ENCODE results near the gene PTGER3. TPM values are rescaled to one million over a fixed set of nuclear protein-coding genes. Genes with fewer than 3 reads are reported as not detected.

The PTGER3 gene
- total and polyA plus RNA-seq, 7 experiments from 2014 or later = 0.07 to 4.3 (median 3.1) TPM; not detected in 3

DNA sequence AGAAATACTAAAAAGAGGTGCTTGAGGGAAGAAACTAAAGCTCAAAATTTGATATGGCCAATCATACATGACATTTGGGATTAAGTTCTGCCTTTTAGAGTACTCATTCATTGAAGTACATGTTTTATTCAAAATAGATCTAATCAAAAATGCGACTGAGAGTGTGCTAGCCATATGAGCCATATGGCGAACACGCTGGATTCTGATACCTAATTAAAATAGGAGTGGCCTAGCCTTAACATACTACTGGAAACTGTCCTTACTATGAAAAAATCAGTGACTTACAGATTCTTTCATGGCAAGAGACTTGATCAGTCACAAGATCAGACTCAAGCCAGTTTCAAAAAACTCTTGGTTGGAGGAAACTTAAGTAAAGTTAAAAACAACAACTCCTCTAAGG is 73.9 kb downstream of the PTGER3 start:
- Histone ChIP-seq H3K27ac (ENCODE audit: low read depth, low read length) (no peak overlapping the region), H3K4me3 (ENCODE audit: low read length) (no peak overlapping the region), H3K9me3 (ENCODE audit: control insufficient read depth in 2 of 3, low read length in 3 of 3) (no peaks in the 10 kb centered on the region), H3K4me1 (ENCODE audit: control insufficient read depth in 2 of 2, insufficient read depth in 2 of 2, low read length in 2 of 2) (no peaks in the 10 kb centered on the region), H3K27me3 (ENCODE audit: control insufficient read depth in 2 of 2, insufficient read depth in 2 of 2, low read length in 2 of 2) (no peaks in the 10 kb centered on the region), H3K36me3 (ENCODE audit: control insufficient read depth in 2 of 3, insufficient read depth in 3 of 3, low read length in 3 of 3) (no peaks in the 10 kb centered on the region)
- H3K36me3 Mint-ChIP-seq = no peaks in the 10 kb centered on the region
- ATAC-seq (no peak), DNase-seq (no peak)
- intact Hi-C loops (cut with micrococcal nuclease) = no loop called here
- no peak overlapping the region for H3K27ac Mint-ChIP-seq
- no peak overlapping the region for H3K4me3 Mint-ChIP-seq
- ChIA-PET POLR2A (no interaction called here), CTCF (no interaction called here)
- peaks cover 0 to 3% (median 0%) of the 10 kb centered on the region in 11 donors for H3K9me3 Mint-ChIP-seq
- H3K27me3 Mint-ChIP-seq = peaks cover 0 to 33% (median 16%) of the 10 kb centered on the region in 5 donors
- H3K4me1 Mint-ChIP-seq = no peaks in the 10 kb centered on the region

- Mint-ChIP-seq H3K36me3 (no peaks in the 10 kb centered on the region), H3K4me3 (no peak overlapping the region), H3K27me3 (peaks cover 0 to 14% (median 6%) of the 10 kb centered on the region in 5 donors), H3K27ac (no peak overlapping the region), H3K9me3 (peaks cover 0 to 3% (median 0%) of the 10 kb centered on the region in 11 donors), H3K4me1 (no peaks in the 10 kb centered on the region)
- Histone ChIP-seq H3K4me3 (ENCODE audit: low read length) (no peak overlapping the region), H3K9me3 (ENCODE audit: control insufficient read depth in 2 of 3, low read length in 3 of 3) (no peaks in the 10 kb centered on the region), H3K27ac (ENCODE audit: low read depth, low read length) (no peak overlapping the region), H3K4me1 (ENCODE audit: control insufficient read depth in 2 of 2, insufficient read depth in 2 of 2, low read length in 2 of 2) (no peaks in the 10 kb centered on the region), H3K36me3 (ENCODE audit: control insufficient read depth in 2 of 3, insufficient read depth in 3 of 3, low read length in 3 of 3) (no peaks in the 10 kb centered on the region), H3K27me3 (ENCODE audit: control insufficient read depth in 2 of 2, insufficient read depth in 2 of 2, low read length in 2 of 2) (no peaks in the 10 kb centered on the region)
- DNase-seq (no peak), ATAC-seq (no peak)
- intact Hi-C loops (cut with micrococcal nuclease) = no loop called here
- ChIA-PET POLR2A (no interaction called here), CTCF (no interaction called here)
Observed at GRCh38 chr1:70970407-70970806, 77.2 kb downstream of the PTGER3 start.

- Histone ChIP-seq H3K27me3 (ENCODE audit: control insufficient read depth in 2 of 2, insufficient read depth in 2 of 2, low read length in 2 of 2) (no peaks in the 10 kb centered on the region), H3K9me3 (ENCODE audit: control insufficient read depth in 2 of 3, low read length in 3 of 3) (no peaks in the 10 kb centered on the region), H3K27ac (ENCODE audit: low read depth, low read length) (no peak overlapping the region), H3K4me1 (ENCODE audit: control insufficient read depth in 2 of 2, insufficient read depth in 2 of 2, low read length in 2 of 2) (no peaks in the 10 kb centered on the region), H3K4me3 (ENCODE audit: low read length) (no peak overlapping the region), H3K36me3 (ENCODE audit: control insufficient read depth in 2 of 3, insufficient read depth in 3 of 3, low read length in 3 of 3) (no peaks in the 10 kb centered on the region)
- H3K4me1 Mint-ChIP-seq = no peaks in the 10 kb centered on the region
- peaks cover 0 to 7% (median 5%) of the 10 kb centered on the region in 11 donors for H3K9me3 Mint-ChIP-seq
- H3K4me3 Mint-ChIP-seq = no peak overlapping the region
- no peak for ATAC-seq
- no peak for DNase-seq
- no peak overlapping the region for H3K27ac Mint-ChIP-seq
- ChIA-PET POLR2A (no interaction called here), CTCF (no interaction called here)
- H3K36me3 Mint-ChIP-seq = peaks cover 0 to 5% (median 0%) of the 10 kb centered on the region in 5 donors
- intact Hi-C loops (cut with micrococcal nuclease) = no loop called here
- peaks cover 0 to 15% (median 11%) of the 10 kb centered on the region in 5 donors for H3K27me3 Mint-ChIP-seq
Observed at GRCh38 chr1:70966018-70966638, 81.5 kb downstream of the PTGER3 start.

DNA sequence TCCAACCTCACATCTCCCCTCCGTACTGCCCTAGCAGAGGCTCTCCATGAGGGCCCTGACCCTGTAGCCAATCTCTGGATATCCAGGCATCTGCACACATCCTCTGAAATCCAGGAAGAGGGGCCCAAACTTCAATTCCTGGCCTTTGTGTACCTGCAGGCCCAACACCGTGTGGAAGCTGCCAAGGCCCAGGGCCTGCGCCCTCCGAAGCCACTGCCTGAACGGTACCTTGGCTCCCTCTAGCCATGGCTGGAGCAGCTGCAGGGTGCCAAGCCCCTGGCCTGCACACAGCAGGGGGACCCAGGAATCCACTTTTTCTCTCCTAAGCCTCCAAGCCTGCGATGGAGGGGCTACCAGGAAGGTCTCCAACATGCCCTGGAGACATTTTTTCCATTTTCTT is 84.2 kb downstream of the PTGER3 start:
- ATAC-seq = no peak

GRCh38 chr1:70961374-70961975 is 86.1 kb downstream of the PTGER3 start:
- DNase-seq (no peak), ATAC-seq (no peak)
- Histone ChIP-seq H3K9me3 (ENCODE audit: control insufficient read depth in 2 of 3, low read length in 3 of 3) (no peaks in the 10 kb centered on the region), H3K27me3 (ENCODE audit: control insufficient read depth in 2 of 2, insufficient read depth in 2 of 2, low read length in 2 of 2) (no peaks in the 10 kb centered on the region), H3K4me3 (ENCODE audit: low read length) (no peak overlapping the region), H3K27ac (ENCODE audit: low read depth, low read length) (no peak overlapping the region), H3K4me1 (ENCODE audit: control insufficient read depth in 2 of 2, insufficient read depth in 2 of 2, low read length in 2 of 2) (no peaks in the 10 kb centered on the region), H3K36me3 (ENCODE audit: control insufficient read depth in 2 of 3, insufficient read depth in 3 of 3, low read length in 3 of 3) (no peaks in the 10 kb centered on the region)
- CTCF ChIA-PET = no interaction called here
- peaks cover 0 to 5% (median 0%) of the 10 kb centered on the region in 5 donors for H3K36me3 Mint-ChIP-seq
- intact Hi-C loops (cut with micrococcal nuclease) = no loop called here
- H3K27ac Mint-ChIP-seq = peak overlapping the region in 1 of 9 donors; percentile 65
- H3K4me1 Mint-ChIP-seq = no peaks in the 10 kb centered on the region
- peaks cover 0 to 18% (median 7%) of the 10 kb centered on the region in 5 donors for H3K27me3 Mint-ChIP-seq
- POLR2A ChIA-PET = no interaction called here
- no peak overlapping the region for H3K4me3 Mint-ChIP-seq
- peaks cover 0 to 7% (median 5%) of the 10 kb centered on the region in 11 donors for H3K9me3 Mint-ChIP-seq

More for the DNA sequence above, 84.2 kb downstream of the PTGER3 start:
- Histone ChIP-seq H3K27me3 (ENCODE audit: control insufficient read depth in 2 of 2, insufficient read depth in 2 of 2, low read length in 2 of 2) (no peaks in the 10 kb centered on the region), H3K4me1 (ENCODE audit: control insufficient read depth in 2 of 2, insufficient read depth in 2 of 2, low read length in 2 of 2) (no peaks in the 10 kb centered on the region), H3K9me3 (ENCODE audit: control insufficient read depth in 2 of 3, low read length in 3 of 3) (no peaks in the 10 kb centered on the region), H3K27ac (ENCODE audit: low read depth, low read length) (no peak overlapping the region), H3K36me3 (ENCODE audit: control insufficient read depth in 2 of 3, insufficient read depth in 3 of 3, low read length in 3 of 3) (no peaks in the 10 kb centered on the region), H3K4me3 (ENCODE audit: low read length) (no peak overlapping the region)
- Mint-ChIP-seq H3K4me1 (no peaks in the 10 kb centered on the region), H3K27ac (no peak overlapping the region), H3K27me3 (peaks cover 0 to 21% (median 7%) of the 10 kb centered on the region in 5 donors), H3K36me3 (peaks cover 0 to 5% (median 0%) of the 10 kb centered on the region in 5 donors), H3K4me3 (no peak overlapping the region), H3K9me3 (peaks cover 0 to 7% (median 5%) of the 10 kb centered on the region in 11 donors)
- ChIA-PET POLR2A (no interaction called here), CTCF (no interaction called here)
- intact Hi-C loops (cut with micrococcal nuclease) = no loop called here
- DNase-seq = no peak

GRCh38 chr1:70948396-70949017 is 99.1 kb downstream of the PTGER3 start:
- Histone ChIP-seq H3K27me3 (ENCODE audit: control insufficient read depth in 2 of 2, insufficient read depth in 2 of 2, low read length in 2 of 2) (no peaks in the 10 kb centered on the region), H3K4me3 (ENCODE audit: low read length) (no peak overlapping the region), H3K9me3 (ENCODE audit: control insufficient read depth in 2 of 3, low read length in 3 of 3) (no peaks in the 10 kb centered on the region), H3K4me1 (ENCODE audit: control insufficient read depth in 2 of 2, insufficient read depth in 2 of 2, low read length in 2 of 2) (no peaks in the 10 kb centered on the region), H3K27ac (ENCODE audit: low read depth, low read length) (no peak overlapping the region), H3K36me3 (ENCODE audit: control insufficient read depth in 2 of 3, insufficient read depth in 3 of 3, low read length in 3 of 3) (no peaks in the 10 kb centered on the region)
- DNase-seq = no peak
- intact Hi-C loops (cut with micrococcal nuclease) = no loop called here
- Mint-ChIP-seq H3K27me3 (peaks cover 0 to 18% (median 14%) of the 10 kb centered on the region in 5 donors), H3K36me3 (no peaks in the 10 kb centered on the region), H3K4me3 (no peak overlapping the region), H3K4me1 (peaks cover 0 to 3% (median 0%) of the 10 kb centered on the region in 7 donors), H3K9me3 (peaks cover 0 to 3% (median 0%) of the 10 kb centered on the region in 11 donors), H3K27ac (no peak overlapping the region)
- ATAC-seq = peak; percentile 54
- ChIA-PET POLR2A (no interaction called here), CTCF (no interaction called here)

All from naive thymus-derived CD4-positive, alpha-beta T cell (primary cell).